ENCODE measurements around the gene B4GALT5. TPM values are rescaled to one million over a fixed set of nuclear protein-coding genes. Genes with fewer than 3 reads are reported as not detected.

B4GALT5 gene
- total RNA-seq, 6 donors from 2014 or later, result 16.2 to 49.0 (median 36.7) TPM

- H3K36me3 ChIP-seq, result no peaks in the 10 kb centered on the region
- ATAC-seq (ENCODE audit: low FRiP score in 2 of 2) (no peak), DNase-seq (no peak)
- H3K4me3 ChIP-seq, result no peak overlapping the region
- H3K4me1 ChIP-seq, result peaks cover 42 to 78% (median 58%) of the 10 kb centered on the region in 4 donors
- H3K9me3 ChIP-seq, result no peaks in the 10 kb centered on the region
- no peak for TF ChIP-seq POLR2AphosphoS5 (IDR thresholded peaks at IDR 0.05)
- TF ChIP-seq, protein P1, sequence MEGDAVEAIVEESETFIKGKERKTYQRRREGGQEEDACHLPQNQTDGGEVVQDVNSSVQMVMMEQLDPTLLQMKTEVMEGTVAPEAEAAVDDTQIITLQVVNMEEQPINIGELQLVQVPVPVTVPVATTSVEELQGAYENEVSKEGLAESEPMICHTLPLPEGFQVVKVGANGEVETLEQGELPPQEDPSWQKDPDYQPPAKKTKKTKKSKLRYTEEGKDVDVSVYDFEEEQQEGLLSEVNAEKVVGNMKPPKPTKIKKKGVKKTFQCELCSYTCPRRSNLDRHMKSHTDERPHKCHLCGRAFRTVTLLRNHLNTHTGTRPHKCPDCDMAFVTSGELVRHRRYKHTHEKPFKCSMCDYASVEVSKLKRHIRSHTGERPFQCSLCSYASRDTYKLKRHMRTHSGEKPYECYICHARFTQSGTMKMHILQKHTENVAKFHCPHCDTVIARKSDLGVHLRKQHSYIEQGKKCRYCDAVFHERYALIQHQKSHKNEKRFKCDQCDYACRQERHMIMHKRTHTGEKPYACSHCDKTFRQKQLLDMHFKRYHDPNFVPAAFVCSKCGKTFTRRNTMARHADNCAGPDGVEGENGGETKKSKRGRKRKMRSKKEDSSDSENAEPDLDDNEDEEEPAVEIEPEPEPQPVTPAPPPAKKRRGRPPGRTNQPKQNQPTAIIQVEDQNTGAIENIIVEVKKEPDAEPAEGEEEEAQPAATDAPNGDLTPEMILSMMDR (IDR thresholded peaks at IDR 0.05), result no peak
- WGBS, 2 donors, result 64 to 70% methylated on average over 8 of the region's 8 CpGs
- peak overlapping the region in 2 of 4 donors; percentile 46 to 60 for H3K27ac ChIP-seq
- H3K27me3 ChIP-seq, result no peaks in the 10 kb centered on the region
Measured at GRCh38 chr20:49661560-49662329, 51.9 kb downstream of the B4GALT5 start.

- peaks cover 0 to 5% (median 4%) of the 10 kb centered on the region in 4 donors for H3K36me3 ChIP-seq
- ATAC-seq (ENCODE audit: low FRiP score in 2 of 2) (no peak), DNase-seq (no peak)
- H3K4me3 ChIP-seq, result no peak overlapping the region
- peaks cover 40 to 82% (median 57%) of the 10 kb centered on the region in 4 donors for H3K4me1 ChIP-seq
- WGBS, 2 donors, result 89 to 95% methylated on average over 5 of the region's 5 CpGs
- no peaks in the 10 kb centered on the region for H3K27me3 ChIP-seq
- no peaks in the 10 kb centered on the region for H3K9me3 ChIP-seq
- TF ChIP-seq POLR2A (IDR thresholded peaks at IDR 0.05) (no peak), POLR2AphosphoS5 (IDR thresholded peaks at IDR 0.05) (no peak), EP300 (IDR thresholded peaks at IDR 0.05) (no peak)
- TF ChIP-seq, protein P1 (IDR thresholded peaks at IDR 0.05), result no peak
- no peak overlapping the region for H3K27ac ChIP-seq
Measured at GRCh38 chr20:49660912-49661311, 52.8 kb downstream of the B4GALT5 start.

- no peak for ATAC-seq (ENCODE audit: low FRiP score in 2 of 2)
- WGBS, 2 donors, result 74 to 87% methylated on average over 3 of the region's 3 CpGs
- H3K27ac ChIP-seq, result no peak overlapping the region
- no peak for DNase-seq
- H3K36me3 ChIP-seq, result peaks cover 6 to 22% (median 21%) of the 10 kb centered on the region in 4 donors
- H3K4me3 ChIP-seq, result no peak overlapping the region
- H3K4me1 ChIP-seq, result peaks cover 39 to 78% (median 49%) of the 10 kb centered on the region in 4 donors
- TF ChIP-seq POLR2A (IDR thresholded peaks at IDR 0.05) (no peak), POLR2AphosphoS5 (IDR thresholded peaks at IDR 0.05) (no peak), EP300 (IDR thresholded peaks at IDR 0.05) (no peak)
- TF ChIP-seq, protein P1 (IDR thresholded peaks at IDR 0.05), result no peak
- H3K27me3 ChIP-seq, result no peaks in the 10 kb centered on the region
- H3K9me3 ChIP-seq, result no peaks in the 10 kb centered on the region
Measured at GRCh38 chr20:49659056-49659455, 54.6 kb downstream of the B4GALT5 start.

DNA sequence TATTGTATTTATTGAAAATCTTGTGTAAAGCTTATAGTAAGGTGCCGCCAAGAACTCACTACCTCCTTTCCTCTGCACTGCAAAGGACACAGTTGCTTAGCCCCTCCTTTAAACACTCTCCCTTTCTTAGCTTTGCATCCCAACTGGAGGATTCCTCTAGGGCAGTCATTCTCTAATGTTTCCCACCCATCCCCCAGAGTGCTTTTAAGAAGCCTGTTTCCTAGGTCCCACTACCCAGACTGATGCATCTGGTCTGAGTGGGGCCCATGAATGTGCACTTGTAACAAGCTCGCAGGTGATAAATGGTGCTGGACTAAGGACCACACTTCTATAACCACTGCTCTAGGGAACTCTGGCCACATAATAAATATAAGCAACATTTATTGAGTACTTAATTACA is 55.2 kb downstream of the B4GALT5 start:
- 85 to 97% methylated on average over 2 of the region's 2 CpGs for WGBS, 2 donors
- H3K36me3 ChIP-seq, result peaks cover 11 to 28% (median 27%) of the 10 kb centered on the region in 4 donors
- no peaks in the 10 kb centered on the region for H3K27me3 ChIP-seq
- H3K4me1 ChIP-seq, result peaks cover 39 to 78% (median 49%) of the 10 kb centered on the region in 4 donors
- H3K27ac ChIP-seq, result peak overlapping the region in 1 of 4 donors; percentile 6
- DNase-seq (no peak), ATAC-seq (ENCODE audit: low FRiP score in 2 of 2) (no peak)
- H3K4me3 ChIP-seq, result no peak overlapping the region
- no peak for TF ChIP-seq POLR2AphosphoS5 (IDR thresholded peaks at IDR 0.05)
- no peak for TF ChIP-seq EP300 (IDR thresholded peaks at IDR 0.05)
- no peak for TF ChIP-seq POLR2A (IDR thresholded peaks at IDR 0.05)
- TF ChIP-seq, protein P1 (IDR thresholded peaks at IDR 0.05), result no peak
- no peaks in the 10 kb centered on the region for H3K9me3 ChIP-seq
